Fibroblast of lung (primary cell): ENCODE results near the gene PAK4.

ENCODE experiments used
- EZH2 ChIP-seq: IDR thresholded peaks from 2 replicates; pipeline ENCODE4 v1.5.1; 2012; ENCODE audit warnings: low read length, control low read depth, mild to moderate bottlenecking; ENCODE audit errors: missing control alignments
- TF ChIP-seq, protein P1 (sequence below), 2 donors: IDR thresholded peaks in 1 of 2; conservative IDR thresholded peaks in 1 of 2; 1 replicate in 1 of 2; 2 replicates in 1 of 2; pipeline ENCODE4 v1.5.1; 2011 to 2012; ENCODE audit warnings: low read length in 2 of 2, control low read depth in 1 of 2, inconsistent platforms in 1 of 2, low read depth in 1 of 2, mild to moderate bottlenecking in 1 of 2

- TF ChIP-seq, protein P1, sequence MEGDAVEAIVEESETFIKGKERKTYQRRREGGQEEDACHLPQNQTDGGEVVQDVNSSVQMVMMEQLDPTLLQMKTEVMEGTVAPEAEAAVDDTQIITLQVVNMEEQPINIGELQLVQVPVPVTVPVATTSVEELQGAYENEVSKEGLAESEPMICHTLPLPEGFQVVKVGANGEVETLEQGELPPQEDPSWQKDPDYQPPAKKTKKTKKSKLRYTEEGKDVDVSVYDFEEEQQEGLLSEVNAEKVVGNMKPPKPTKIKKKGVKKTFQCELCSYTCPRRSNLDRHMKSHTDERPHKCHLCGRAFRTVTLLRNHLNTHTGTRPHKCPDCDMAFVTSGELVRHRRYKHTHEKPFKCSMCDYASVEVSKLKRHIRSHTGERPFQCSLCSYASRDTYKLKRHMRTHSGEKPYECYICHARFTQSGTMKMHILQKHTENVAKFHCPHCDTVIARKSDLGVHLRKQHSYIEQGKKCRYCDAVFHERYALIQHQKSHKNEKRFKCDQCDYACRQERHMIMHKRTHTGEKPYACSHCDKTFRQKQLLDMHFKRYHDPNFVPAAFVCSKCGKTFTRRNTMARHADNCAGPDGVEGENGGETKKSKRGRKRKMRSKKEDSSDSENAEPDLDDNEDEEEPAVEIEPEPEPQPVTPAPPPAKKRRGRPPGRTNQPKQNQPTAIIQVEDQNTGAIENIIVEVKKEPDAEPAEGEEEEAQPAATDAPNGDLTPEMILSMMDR (conservative IDR thresholded peaks at IDR 0.05 in 1 of 2, IDR thresholded peaks at IDR 0.05 in 1 of 2; ENCODE audit: low read depth in 1 of 2, low read length in 2 of 2): no peak
- TF ChIP-seq EZH2: no peak
These were observed 28.6 kb downstream of the PAK4 start for GRCh38 chr19:39154100-39154628.
